ENCODE measurements around the gene ZNF462. TPM values are rescaled to one million over a fixed set of nuclear protein-coding genes. Genes with fewer than 3 reads are reported as not detected.
A peak's percentile ranks its signal among the peaks of the same experiment; 100 is the strongest.

Gene ZNF462
- total RNA-seq, 6 experiments from 2014 or later = 0.93 to 4.0 (median 2.9) TPM

- H3K27me3 ChIP-seq = no peaks in the 10 kb centered on the region
- DNase-seq (no peak), ATAC-seq (no peak)
- no peak for TF ChIP-seq CTCF (IDR thresholded peaks at IDR 0.05)
- TF ChIP-seq POLR2A (IDR thresholded peaks at IDR 0.05) = no peak
- no peak overlapping the region for H3K27ac ChIP-seq
- no peaks in the 10 kb centered on the region for H3K36me3 ChIP-seq
- no peak overlapping the region for H3K4me3 ChIP-seq
- H3K4me1 ChIP-seq = peaks cover 0 to 7% (median 0%) of the 10 kb centered on the region in 4 donors
- 100% methylated on average over 1 of the region's 5 CpGs for WGBS (ENCODE audit: insufficient coverage, low coverage, low lambda C conversion rate, missing lambda C conversion rate)
- intact Hi-C loops (cut with DNase I) = no loop called here
- no peaks in the 10 kb centered on the region for H3K9me3 ChIP-seq
Observed at GRCh38 chr9:106927916-106928315, 65.0 kb downstream of the ZNF462 start.

- no peaks in the 10 kb centered on the region for H3K36me3 ChIP-seq
- no peak for DNase-seq
- 76% methylated on average over 12 of the region's 18 CpGs for WGBS (ENCODE audit: insufficient coverage, low coverage, low lambda C conversion rate, missing lambda C conversion rate)
Observed at GRCh38 chr9:106928350-106928749, 65.4 kb downstream of the ZNF462 start.

GRCh38 chr9:106929471-106930177, 66.7 kb downstream of the ZNF462 start:
- DNase-seq = no peak
- 42% methylated on average over 8 of the region's 11 CpGs for WGBS (ENCODE audit: insufficient coverage, low coverage, low lambda C conversion rate, missing lambda C conversion rate)
- no peaks in the 10 kb centered on the region for H3K9me3 ChIP-seq
- peaks cover 0 to 10% (median 0%) of the 10 kb centered on the region in 4 donors for H3K4me1 ChIP-seq
- H3K27ac ChIP-seq = no peak overlapping the region
- TF ChIP-seq POLR2A (IDR thresholded peaks at IDR 0.05) (no peak), CTCF (IDR thresholded peaks at IDR 0.05) (no peak)
- H3K36me3 ChIP-seq = no peaks in the 10 kb centered on the region
- H3K4me3 ChIP-seq = no peak overlapping the region
- intact Hi-C loops (cut with DNase I) = no loop called here
- no peak for ATAC-seq
- no peaks in the 10 kb centered on the region for H3K27me3 ChIP-seq

More at GRCh38 chr9:106928350-106928749, 65.4 kb downstream of the ZNF462 start:
- Histone ChIP-seq H3K27ac (no peak overlapping the region), H3K4me3 (no peak overlapping the region), H3K27me3 (no peaks in the 10 kb centered on the region), H3K9me3 (no peaks in the 10 kb centered on the region), H3K4me1 (peaks cover 0 to 10% (median 0%) of the 10 kb centered on the region in 4 donors)
- no peak for ATAC-seq
- intact Hi-C loops (cut with DNase I) = no loop called here
- TF ChIP-seq POLR2A (IDR thresholded peaks at IDR 0.05) (no peak), CTCF (IDR thresholded peaks at IDR 0.05) (no peak)

GRCh38 chr9:106930477-106930876, 67.5 kb downstream of the ZNF462 start:
- DNase-seq (no peak), ATAC-seq (peak; percentile 39 to 73 (median 50))
- Histone ChIP-seq H3K4me3 (no peak overlapping the region), H3K9me3 (no peaks in the 10 kb centered on the region), H3K4me1 (peaks cover 0 to 10% (median 0%) of the 10 kb centered on the region in 4 donors), H3K27ac (no peak overlapping the region), H3K27me3 (no peaks in the 10 kb centered on the region), H3K36me3 (no peaks in the 10 kb centered on the region)
- 75% methylated on average over 1 of the region's 8 CpGs for WGBS (ENCODE audit: insufficient coverage, low coverage, low lambda C conversion rate, missing lambda C conversion rate)
- TF ChIP-seq POLR2A (IDR thresholded peaks at IDR 0.05) = no peak
- no peak for TF ChIP-seq CTCF (IDR thresholded peaks at IDR 0.05)
- intact Hi-C loops (cut with DNase I) = no loop called here
